GM23338 (cell line): ENCODE data around the gene USP7. TPM values are rescaled to one million over a fixed set of nuclear protein-coding genes. Genes with fewer than 3 reads are reported as not detected.

Experiments used
- ATAC-seq: fragments of 200-7000 bp; cut with Tn5 transposase; 3 replicates; pipeline ENCODE4 v1.9.1; 2020
- DNase-seq: peaks from one replicate; pipeline ENCODE4 v3.0.0-alpha.2; 2015; ENCODE audit warnings: low spot score
- H2AFZ ChIP-seq: fragments of 200-600 bp; sonication (generic); 2 replicates; pipeline ENCODE4 v1.8.0; 2016; ENCODE audit warnings: antibody characterized with exemption, mild to moderate bottlenecking, moderate library complexity
- H3F3A ChIP-seq: fragments of 200-600 bp; sonication (generic); replicated peaks from 2 replicates; pipeline ENCODE4 v1.8.0; 2017; ENCODE audit warnings: antibody characterized with exemption, mixed run types, low read depth
- H3K27ac ChIP-seq: fragments of 200-600 bp; sonication (generic); 2 replicates; pipeline ENCODE4 v1.6.1; 2016; ENCODE audit warnings: low read depth
- H3K27me3 ChIP-seq: fragments of 200-600 bp; sonication (generic); 2 replicates; pipeline ENCODE4 v1.8.0; 2016; ENCODE audit warnings: mild to moderate bottlenecking, mixed run types, moderate library complexity; ENCODE audit not compliant: insufficient read depth
- H3K36me3 ChIP-seq: fragments of 200-600 bp; sonication (generic); 2 replicates; pipeline ENCODE4 v1.8.0; 2016; ENCODE audit warnings: mild to moderate bottlenecking; ENCODE audit not compliant: insufficient read depth
- H3K4me1 ChIP-seq: fragments of 200-600 bp; sonication (generic); 2 replicates; pipeline ENCODE4 v1.8.0; 2016; ENCODE audit warnings: mild to moderate bottlenecking, moderate library complexity; ENCODE audit not compliant: insufficient read depth
- H3K4me2 ChIP-seq: fragments of 200-600 bp; sonication (generic); 2 replicates; pipeline ENCODE4 v1.7.1; 2017; ENCODE audit warnings: mixed run types
- H3K4me3 ChIP-seq: fragments of 200-600 bp; sonication (generic); 2 replicates; pipeline ENCODE4 v1.6.1; 2016; ENCODE audit warnings: mixed run types
- H3K79me2 ChIP-seq: fragments of 200-600 bp; sonication (generic); replicated peaks from 2 replicates; pipeline ENCODE4 v1.8.0; 2017; ENCODE audit warnings: mild to moderate bottlenecking; ENCODE audit not compliant: insufficient read depth
- H3K9me2 ChIP-seq: fragments of 200-600 bp; sonication (generic); 2 replicates; pipeline ENCODE4 v1.8.0; 2017; ENCODE audit not compliant: insufficient read depth
- H4K20me1 ChIP-seq: fragments of 200-600 bp; sonication (generic); replicated peaks from 2 replicates; pipeline ENCODE4 v1.8.0; 2017; ENCODE audit warnings: mild to moderate bottlenecking; ENCODE audit not compliant: insufficient read depth
- H3K27ac Mint-ChIP-seq: 2 replicates; pipeline ENCODE4 v1.8.0; 2020; ENCODE audit warnings: inconsistent platforms, mild to moderate bottlenecking, moderate library complexity, mixed read lengths
- H3K27me3 Mint-ChIP-seq: 3 replicates; pipeline ENCODE4 v1.8.0; 2022; ENCODE audit warnings: low read depth, mild to moderate bottlenecking, moderate library complexity, mixed read lengths, inconsistent platforms; ENCODE audit not compliant: insufficient read depth, poor library complexity
- H3K36me3 Mint-ChIP-seq: 3 replicates; pipeline ENCODE4 v1.8.0; 2021; ENCODE audit warnings: low read depth, mild to moderate bottlenecking, inconsistent platforms, moderate library complexity, mixed read lengths
- H3K4me1 Mint-ChIP-seq: 3 replicates; pipeline ENCODE4 v1.8.0; 2020; ENCODE audit warnings: mild to moderate bottlenecking, inconsistent platforms, mixed read lengths
- H3K4me3 Mint-ChIP-seq: 3 replicates; pipeline ENCODE4 v1.8.0; 2021; ENCODE audit warnings: moderate library complexity, mild to moderate bottlenecking, inconsistent platforms, mixed read lengths
- H3K9me3 Mint-ChIP-seq: 3 replicates; pipeline ENCODE4 v1.8.0; 2020; ENCODE audit warnings: moderate library complexity, mild to moderate bottlenecking, inconsistent platforms, mixed read lengths
- CTCF ChIP-seq, 2 experiments: fragments of 200-600 bp in 1 of 2; sonication (generic) in 1 of 2; conservative IDR thresholded peaks; 2 replicates each; pipeline versions ENCODE4 v1.5.1 to v1.6.1; 2016 to 2017; ENCODE audit warnings: antibody characterized with exemption in 2 of 2, low read depth in 2 of 2, mild to moderate bottlenecking in 2 of 2, moderate library complexity in 1 of 2
- EZH2phosphoT487 ChIP-seq: fragments of 200-600 bp; sonication (generic); IDR thresholded peaks from one replicate; pipeline ENCODE4 v1.8.1; 2018; ENCODE audit warnings: antibody characterized with exemption; ENCODE audit not compliant: unreplicated experiment
- NANOG ChIP-seq: IDR thresholded peaks from 2 replicates; pipeline ENCODE4 v1.6.1; 2016; ENCODE audit warnings: antibody characterized with exemption, borderline replicate concordance
- POLR2AphosphoS5 ChIP-seq: IDR thresholded peaks from 2 replicates; pipeline ENCODE4 v1.6.1; 2016; ENCODE audit warnings: antibody characterized with exemption, low read depth
- STAT1 ChIP-seq: IDR thresholded peaks from one replicate; pipeline ENCODE4 v1.6.1; 2016; ENCODE audit warnings: antibody characterized with exemption; ENCODE audit not compliant: unreplicated experiment
- ZNF114 ChIP-seq: fragments of 250-450 bp; sonication (Bioruptor Pico); IDR thresholded peaks from 2 replicates; pipeline ENCODE4 v1.5.0; 2020; ENCODE audit warnings: mild to moderate bottlenecking, moderate library complexity
- ZNF331 ChIP-seq: fragments of 250-450 bp; sonication (Bioruptor Pico); IDR thresholded peaks from 2 replicates; pipeline ENCODE4 v1.5.0; 2020; ENCODE audit warnings: low read depth, mild to moderate bottlenecking, moderate library complexity
- ZNF462 ChIP-seq: fragments of 250-450 bp; sonication (Bioruptor Pico); IDR thresholded peaks from 2 replicates; pipeline ENCODE4 v1.5.0; 2020; ENCODE audit warnings: mild to moderate bottlenecking, moderate library complexity
- polyA plus RNA-seq: library from polyadenylated mRNA; unstranded; fragments of >200 nt; fragmentation: Nextera tagmentation; extraction: Ambion mirVana; gene quantifications from 2 replicates; pipeline ENCODE4 v1.2.1, GENCODE V29; 2016
- total RNA-seq: library from RNA; depleted of rRNA; stranded (reverse); fragments of >200 nt; shearing (Covaris generic); gene quantifications from 2 replicates; pipeline ENCODE4 v1.2.3, GENCODE V29; 2014

Gene USP7
- total and polyA plus RNA-seq, 2 experiments from 2014 or later = 42.3 to 130 TPM

GRCh38 chr16:9004183-9004582, 40.5 kb upstream of the USP7 start (continued):
- TF ChIP-seq NANOG (no peak), ZNF114 (CRISPR knock-in tag) (no peak), STAT1 (no peak), ZNF462 (CRISPR knock-in tag) (no peak)

GRCh38 chr16:9003763-9004162, 40.1 kb upstream of the USP7 start:
- ATAC-seq (no peak), DNase-seq (no peak)
- H3K9me2 ChIP-seq = no peaks in the 10 kb centered on the region
- H3K4me1 Mint-ChIP-seq = peaks cover 5% of the 10 kb centered on the region; the same call in 2 of the 3 replicates
- peaks cover 4% of the 10 kb centered on the region; the same call in 1 of the 2 replicates for H3K4me1 ChIP-seq
- H3K4me3 Mint-ChIP-seq = no peak overlapping the region
- no peak overlapping the region for H3K27ac ChIP-seq
- no peaks in the 10 kb centered on the region for H3K9me3 Mint-ChIP-seq
- H3K27me3 Mint-ChIP-seq = peaks cover 16% of the 10 kb centered on the region
- no peaks in the 10 kb centered on the region for H3K36me3 Mint-ChIP-seq
- no peaks in the 10 kb centered on the region for H4K20me1 ChIP-seq
- no peaks in the 10 kb centered on the region for H3K27me3 ChIP-seq
- H3K4me3 ChIP-seq = no peak overlapping the region
- no peaks in the 10 kb centered on the region; the same call in 1 of the 2 replicates for H3F3A ChIP-seq
- no peak overlapping the region for H2AFZ ChIP-seq
- H3K27ac Mint-ChIP-seq = no peak overlapping the region
- H3K36me3 ChIP-seq = no peaks in the 10 kb centered on the region
- no peaks in the 10 kb centered on the region for H3K79me2 ChIP-seq
- H3K4me2 ChIP-seq = no peak overlapping the region
- TF ChIP-seq ZNF462 (CRISPR knock-in tag) = no peak
- TF ChIP-seq ZNF331 (CRISPR knock-in tag) = no peak
- no peak for TF ChIP-seq ZNF114 (CRISPR knock-in tag)
- no peak for TF ChIP-seq CTCF (conservative IDR thresholded peaks at IDR 0.05; ENCODE audit: low read depth in 2 of 2)
- no peak for TF ChIP-seq EZH2phosphoT487
- no peak for TF ChIP-seq STAT1
- TF ChIP-seq POLR2AphosphoS5 = no peak
